Endodermal cell (in vitro differentiated cells): ENCODE measurements around the gene ZNF536. TPM values are rescaled to one million over a fixed set of nuclear protein-coding genes. Genes with fewer than 3 reads are reported as not detected.
A peak's percentile ranks its signal among the peaks of the same experiment; 100 is the strongest.

Source experiments
- DNase-seq: peaks from one replicate; pipeline ENCODE4 v3.0.0-alpha.2; 2017
- H3K27ac ChIP-seq: 2 replicates; pipeline ENCODE4 v1.5.1; 2013; ENCODE audit warnings: mild to moderate bottlenecking, low read depth, low read length, moderate library complexity
- H3K27me3 ChIP-seq: 2 replicates; pipeline ENCODE4 v1.6.1; 2013; ENCODE audit warnings: mild to moderate bottlenecking, low read length, moderate library complexity; ENCODE audit not compliant: insufficient read depth, control insufficient read depth, poor library complexity, severe bottlenecking
- H3K36me3 ChIP-seq: 2 replicates; pipeline ENCODE4 v1.7.0; 2013; ENCODE audit warnings: mild to moderate bottlenecking, low read length, moderate library complexity; ENCODE audit not compliant: control insufficient read depth, insufficient read depth
- H3K4me1 ChIP-seq: one replicate; pipeline ENCODE4 v1.7.0; 2013; ENCODE audit warnings: low read length; ENCODE audit not compliant: control insufficient read depth, insufficient read depth
- H3K4me3 ChIP-seq: 2 replicates; pipeline ENCODE4 v1.5.1; 2013; ENCODE audit warnings: mild to moderate bottlenecking, low read length, moderate library complexity
- H3K9ac ChIP-seq: 2 replicates; pipeline ENCODE4 v1.6.1; 2013; ENCODE audit warnings: mild to moderate bottlenecking, low read length, moderate library complexity; ENCODE audit not compliant: poor library complexity, severe bottlenecking; ENCODE audit errors: extremely low read depth
- H3K9me3 ChIP-seq: 2 replicates; pipeline ENCODE4 v1.6.1; 2013; ENCODE audit warnings: mild to moderate bottlenecking, low read length, moderate library complexity; ENCODE audit not compliant: control insufficient read depth
- H3K27ac Mint-ChIP-seq: 2 replicates; pipeline ENCODE4 v1.8.0; 2020; ENCODE audit warnings: mixed read lengths
- H3K27me3 Mint-ChIP-seq: 2 replicates; pipeline ENCODE4 v1.8.0; 2021; ENCODE audit warnings: mild to moderate bottlenecking, mixed read lengths; ENCODE audit not compliant: insufficient read depth
- H3K36me3 Mint-ChIP-seq: 2 replicates; pipeline ENCODE4 v1.8.0; 2020; ENCODE audit warnings: low read depth, mixed read lengths
- H3K4me1 Mint-ChIP-seq: 2 replicates; pipeline ENCODE4 v1.8.0; 2020; ENCODE audit warnings: mixed read lengths
- H3K4me3 Mint-ChIP-seq: 2 replicates; pipeline ENCODE4 v1.8.0; 2020; ENCODE audit warnings: mild to moderate bottlenecking, moderate library complexity, mixed read lengths
- H3K9me3 Mint-ChIP-seq: 2 replicates; pipeline ENCODE4 v1.8.0; 2020; ENCODE audit warnings: mild to moderate bottlenecking, mixed read lengths
- WGBS, 2 experiments: methylation state at CpG; one replicate each; pipeline versions ENCODE4 v1.1.5 to v1.1.7; 2013; ENCODE audit warnings: missing lambda C conversion rate in 2 of 2, mixed read lengths in 1 of 2; ENCODE audit not compliant: insufficient coverage in 1 of 2, insufficient read length in 1 of 2; 5-methylcytosine and 5-hydroxymethylcytosine counted together
- total RNA-seq, 2 donors: library from RNA; stranded (reverse); fragmentation: NEBNext Ultra II Directional in 1 of 2; extraction: Animal tissue kit (Norgen Biotek cat#: 25700) in 1 of 2; gene quantifications; 2 replicates in 1 of 2; 3 replicates in 1 of 2; pipeline ENCODE4 v1.2.1, GENCODE V29; 2021
- TF ChIP-seq, protein P1 (sequence below): fragments of 200-600 bp; sonication (generic); conservative IDR thresholded peaks from 2 replicates; pipeline ENCODE4 v1.5.0; 2021; ENCODE audit warnings: antibody characterized with exemption, mild to moderate bottlenecking

The ZNF536 gene
- total RNA-seq, 2 donors from 2014 or later, result not detected

DNA sequence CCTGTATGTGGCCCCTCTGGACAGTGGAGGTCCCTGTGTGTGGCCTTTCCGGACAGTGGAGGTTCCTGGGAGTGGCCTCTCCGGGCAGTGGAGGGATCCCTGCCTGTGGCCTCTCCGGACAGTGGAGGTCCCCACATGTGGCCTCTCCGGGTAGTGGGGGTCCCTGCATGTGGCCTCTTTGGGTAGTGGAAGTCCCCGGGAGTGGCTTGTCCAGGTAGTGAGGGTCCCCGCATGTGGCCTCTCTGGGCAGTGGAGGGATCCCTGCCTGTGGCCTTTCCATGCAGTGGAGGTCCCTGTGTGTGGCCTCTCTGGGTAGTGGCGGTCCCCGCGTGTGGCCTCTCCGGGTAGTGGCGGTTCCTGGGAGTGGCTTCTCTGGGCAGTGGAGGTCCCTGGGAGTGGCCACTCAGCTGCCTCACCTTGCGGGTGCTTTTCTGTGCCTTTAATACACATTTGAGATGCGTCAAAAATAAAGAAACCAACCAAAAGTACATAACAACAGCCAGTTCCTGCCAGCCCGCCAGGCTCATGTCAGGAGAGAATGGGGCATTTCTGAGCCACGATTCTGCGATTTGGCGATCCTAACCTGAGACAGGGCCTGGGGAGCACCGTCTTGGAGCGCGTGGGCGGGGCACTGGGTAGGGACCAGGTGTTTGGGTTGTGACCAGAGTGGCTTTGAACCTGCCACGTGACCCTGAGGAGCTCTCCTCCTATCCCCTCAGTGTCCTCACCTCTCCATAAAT is 194.7 kb downstream of the ZNF536 start:
- Mint-ChIP-seq H3K9me3 (no peaks in the 10 kb centered on the region), H3K4me1 (no peaks in the 10 kb centered on the region), H3K4me3 (no peak overlapping the region), H3K27me3 (peaks cover 2% of the 10 kb centered on the region), H3K36me3 (no peaks in the 10 kb centered on the region), H3K27ac (no peak overlapping the region)
- DNase-seq, result peak; percentile 36
- TF ChIP-seq, protein P1, sequence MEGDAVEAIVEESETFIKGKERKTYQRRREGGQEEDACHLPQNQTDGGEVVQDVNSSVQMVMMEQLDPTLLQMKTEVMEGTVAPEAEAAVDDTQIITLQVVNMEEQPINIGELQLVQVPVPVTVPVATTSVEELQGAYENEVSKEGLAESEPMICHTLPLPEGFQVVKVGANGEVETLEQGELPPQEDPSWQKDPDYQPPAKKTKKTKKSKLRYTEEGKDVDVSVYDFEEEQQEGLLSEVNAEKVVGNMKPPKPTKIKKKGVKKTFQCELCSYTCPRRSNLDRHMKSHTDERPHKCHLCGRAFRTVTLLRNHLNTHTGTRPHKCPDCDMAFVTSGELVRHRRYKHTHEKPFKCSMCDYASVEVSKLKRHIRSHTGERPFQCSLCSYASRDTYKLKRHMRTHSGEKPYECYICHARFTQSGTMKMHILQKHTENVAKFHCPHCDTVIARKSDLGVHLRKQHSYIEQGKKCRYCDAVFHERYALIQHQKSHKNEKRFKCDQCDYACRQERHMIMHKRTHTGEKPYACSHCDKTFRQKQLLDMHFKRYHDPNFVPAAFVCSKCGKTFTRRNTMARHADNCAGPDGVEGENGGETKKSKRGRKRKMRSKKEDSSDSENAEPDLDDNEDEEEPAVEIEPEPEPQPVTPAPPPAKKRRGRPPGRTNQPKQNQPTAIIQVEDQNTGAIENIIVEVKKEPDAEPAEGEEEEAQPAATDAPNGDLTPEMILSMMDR, result no peak
- no peaks in the 10 kb centered on the region for H3K4me1 ChIP-seq
- no peaks in the 10 kb centered on the region for H3K36me3 ChIP-seq
- no peak overlapping the region for H3K4me3 ChIP-seq
- no peak overlapping the region for H3K27ac ChIP-seq
- H3K27me3 ChIP-seq, result no peaks in the 10 kb centered on the region
- H3K9ac ChIP-seq, result no peak overlapping the region
- H3K9me3 ChIP-seq, result no peaks in the 10 kb centered on the region
- 91 to 93% methylated on average over 9 to 22 of the region's 22 CpGs for WGBS, 2 experiments

DNA sequence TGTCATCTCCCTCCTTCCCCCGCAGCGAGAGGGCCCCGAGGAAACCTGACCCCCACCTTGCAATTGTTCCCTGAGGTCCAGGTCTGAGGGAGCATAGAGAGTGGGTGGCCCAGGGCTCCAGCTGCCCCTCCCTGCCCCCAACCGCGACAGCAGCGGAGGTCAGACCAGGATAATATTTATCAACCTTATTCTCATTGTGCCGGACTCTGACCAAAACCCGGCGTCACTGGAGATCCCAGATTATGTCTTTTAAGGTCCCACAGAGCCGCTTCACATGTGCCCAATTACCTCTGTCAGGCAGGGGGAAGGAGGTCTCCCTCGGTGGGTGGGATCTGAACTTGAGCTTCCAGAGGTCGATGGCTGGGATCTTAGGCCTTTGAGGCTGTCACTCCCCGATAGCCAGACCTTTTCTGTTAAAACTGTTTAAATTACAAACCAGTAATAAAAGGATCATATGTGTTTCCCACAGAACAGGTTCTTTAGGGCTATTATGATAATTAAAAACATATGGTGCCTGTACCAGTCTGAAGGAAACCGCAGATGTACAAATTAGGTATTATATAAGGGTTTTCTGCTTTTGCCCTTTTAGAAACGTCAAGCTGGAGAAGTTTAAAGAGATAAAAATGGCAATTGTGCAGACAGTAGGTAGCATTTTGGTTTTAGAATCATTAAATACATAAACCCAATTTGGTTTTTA is 195.5 kb downstream of the ZNF536 start:
- WGBS, 2 experiments, result 84 to 87% methylated on average over 4 to 15 of the region's 15 CpGs
- no peaks in the 10 kb centered on the region for H3K9me3 Mint-ChIP-seq
- TF ChIP-seq, protein P1, result no peak
- H3K4me3 Mint-ChIP-seq, result no peak overlapping the region
- Histone ChIP-seq H3K9me3 (no peaks in the 10 kb centered on the region), H3K27ac (no peak overlapping the region), H3K4me3 (no peak overlapping the region), H3K9ac (no peak overlapping the region), H3K27me3 (no peaks in the 10 kb centered on the region), H3K36me3 (no peaks in the 10 kb centered on the region), H3K4me1 (no peaks in the 10 kb centered on the region)
- peak; percentile 13 for DNase-seq
- H3K4me1 Mint-ChIP-seq, result no peaks in the 10 kb centered on the region
- peaks cover 2% of the 10 kb centered on the region for H3K27me3 Mint-ChIP-seq
- H3K36me3 Mint-ChIP-seq, result no peaks in the 10 kb centered on the region
- H3K27ac Mint-ChIP-seq, result no peak overlapping the region

DNA sequence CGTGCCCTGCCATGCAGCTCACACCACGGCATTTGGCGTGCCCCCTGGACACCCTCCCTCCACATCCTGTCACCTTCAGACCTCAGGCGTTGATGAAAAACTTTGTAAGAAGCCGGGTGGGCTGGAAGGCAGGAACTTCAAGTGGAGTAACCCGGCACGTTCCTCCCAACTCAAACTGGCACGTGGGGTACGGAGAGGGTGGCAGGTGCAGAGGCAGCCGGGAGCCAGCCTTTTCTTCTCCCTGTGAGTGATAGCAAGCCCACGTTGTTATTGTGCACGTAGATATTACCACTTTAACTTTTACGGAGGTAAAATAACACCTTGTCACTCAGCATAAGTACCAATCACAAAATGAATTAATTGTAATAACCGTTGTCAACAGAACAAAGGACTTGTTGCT is 198.0 kb downstream of the ZNF536 start:
- TF ChIP-seq, protein P1, result no peak
- H3K27me3 Mint-ChIP-seq, result no peaks in the 10 kb centered on the region
- Histone ChIP-seq H3K27ac (no peak overlapping the region), H3K9ac (no peak overlapping the region), H3K36me3 (no peaks in the 10 kb centered on the region), H3K9me3 (no peaks in the 10 kb centered on the region), H3K4me1 (no peaks in the 10 kb centered on the region), H3K27me3 (no peaks in the 10 kb centered on the region), H3K4me3 (no peak overlapping the region)
- H3K27ac Mint-ChIP-seq, result no peak overlapping the region
- H3K4me3 Mint-ChIP-seq, result no peak overlapping the region
- no peaks in the 10 kb centered on the region for H3K9me3 Mint-ChIP-seq
- no peak for DNase-seq
- 93% methylated on average over 10 to 14 of the region's 14 CpGs for WGBS, 2 experiments
- H3K36me3 Mint-ChIP-seq, result no peaks in the 10 kb centered on the region
- no peaks in the 10 kb centered on the region for H3K4me1 Mint-ChIP-seq
